GM19468 (cell line): ENCODE measurements around the gene CASP10.
"Not testable (repeated sequence)": the region's sequence is repeated elsewhere in the genome, so short reads cannot be mapped to it uniquely, and the experiment has no call there.

Source experiments
- ATAC-seq: cut with Tn5 transposase; IDR thresholded peaks from one replicate; pipeline ENCODE4 v1.9.1; 2021; ENCODE audit warnings: mild to moderate bottlenecking, moderate library complexity, moderate number of reproducible peaks; ENCODE audit not compliant: unreplicated experiment; ENCODE audit errors: extremely low read depth

The CASP10 gene

GRCh38 chr2:201182650-201183364 lies at the start of gene CASP10:
Gene CASP10, plus strand, starts transcription at chr2:201183141. Its CDS starts 2,637 bp downstream, at chr2:201185778.
- ATAC-seq: peak; percentile 44

DNA sequence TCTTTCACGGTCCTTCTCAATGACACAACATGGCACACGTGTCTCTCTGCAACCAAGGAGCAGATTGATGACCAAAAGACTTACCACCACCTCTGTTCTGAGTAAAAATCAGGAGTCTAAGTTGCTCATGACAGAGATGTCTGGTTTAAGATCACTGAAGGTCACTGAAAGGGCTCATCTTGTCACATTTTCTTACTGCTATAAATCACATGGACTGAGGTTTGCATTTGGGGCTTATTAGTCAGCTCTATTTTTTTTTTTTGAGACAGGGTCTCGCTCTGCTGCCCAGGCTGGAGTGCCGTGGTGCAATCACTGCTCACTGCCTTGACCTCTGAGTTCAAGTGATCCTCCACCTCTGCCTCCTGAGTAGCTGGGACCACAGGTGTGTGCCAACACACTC lies 47.6 kb upstream of the CASP10 start:
- no peak for ATAC-seq

DNA sequence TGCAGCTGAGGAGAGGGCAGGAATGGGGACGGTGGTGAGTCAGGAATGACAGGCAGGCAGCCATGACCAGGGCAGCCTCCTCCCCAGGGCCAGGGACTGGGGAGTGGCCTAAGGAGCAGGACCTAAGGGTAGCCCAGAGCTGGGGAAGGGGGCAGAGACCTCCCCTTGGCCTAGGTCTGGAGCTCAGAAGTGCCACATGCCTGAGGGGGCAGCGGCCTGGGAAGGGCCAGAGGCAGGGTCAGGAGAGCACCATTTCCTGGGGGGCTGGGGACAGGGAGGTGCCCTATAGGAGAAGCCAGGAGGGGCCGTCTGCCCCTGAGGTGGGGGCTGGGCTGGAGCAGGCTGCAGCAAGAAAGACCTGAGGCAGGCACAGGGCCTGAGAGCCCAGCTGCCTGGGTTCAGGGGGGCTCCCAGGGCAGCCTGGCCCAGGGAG lies 46.0 kb upstream of the CASP10 start:
- no peak for ATAC-seq

- no peak for ATAC-seq
Measured at GRCh38 chr2:201137505-201138400, 45.2 kb upstream of the CASP10 start.

- ATAC-seq: no peak
Measured at GRCh38 chr2:201138401-201138970, 44.5 kb upstream of the CASP10 start.

GRCh38 chr2:201138986-201139781 lies 43.8 kb upstream of the CASP10 start:
- ATAC-seq: not testable (repeated sequence)

GRCh38 chr2:201139836-201140604 lies 42.9 kb upstream of the CASP10 start:
- no peak for ATAC-seq

DNA sequence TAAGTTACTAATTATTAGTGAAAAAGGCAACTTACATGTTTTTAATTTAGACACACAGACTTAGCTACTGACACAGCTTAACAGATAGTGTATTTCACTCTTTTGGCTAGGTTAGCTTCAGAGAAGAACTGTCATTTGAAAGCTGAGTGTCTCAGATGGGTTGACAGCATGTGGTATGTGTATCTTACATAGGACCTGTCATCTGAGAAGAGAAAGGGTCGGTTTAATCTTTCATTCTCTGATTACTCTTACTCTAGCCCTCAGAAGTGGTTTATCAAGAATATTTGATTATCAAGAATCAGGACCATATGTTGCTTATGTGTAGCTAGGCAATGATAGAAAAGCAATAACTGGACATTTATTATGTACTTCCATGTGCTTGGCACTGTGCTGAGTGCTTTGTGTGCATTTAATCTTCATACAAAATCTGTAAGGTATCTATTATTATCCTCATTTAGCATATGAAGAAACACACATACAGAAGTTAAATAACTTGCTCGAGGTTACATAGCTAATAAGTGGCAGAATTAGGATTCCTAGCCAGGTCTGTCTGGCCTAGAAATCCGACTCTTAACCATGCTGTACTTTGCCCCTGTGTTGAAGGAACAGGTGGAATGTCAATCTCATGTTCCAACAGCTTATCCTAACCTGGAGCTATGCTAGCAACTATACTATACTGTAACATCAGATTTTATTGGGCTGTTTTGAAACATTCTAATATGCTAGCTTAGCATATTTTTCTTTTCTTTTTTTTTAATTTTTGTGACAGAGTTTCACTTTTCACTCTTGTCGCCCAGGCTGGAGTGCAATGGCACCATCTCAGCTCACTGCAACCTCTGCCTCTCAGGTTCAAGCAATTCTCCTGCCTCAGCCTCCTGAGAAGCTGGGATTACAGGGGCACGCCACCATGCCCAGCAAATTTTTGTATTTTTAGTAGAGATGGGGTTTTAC lies 38.6 kb upstream of the CASP10 start:
- ATAC-seq: no peak

- no peak for ATAC-seq
Measured at GRCh38 chr2:201148434-201148990, 34.4 kb upstream of the CASP10 start.

- ATAC-seq: no peak
Measured at GRCh38 chr2:201149064-201149820, 33.7 kb upstream of the CASP10 start.

- ATAC-seq: not testable (repeated sequence)
Measured at GRCh38 chr2:201149821-201150165, 33.1 kb upstream of the CASP10 start.

DNA sequence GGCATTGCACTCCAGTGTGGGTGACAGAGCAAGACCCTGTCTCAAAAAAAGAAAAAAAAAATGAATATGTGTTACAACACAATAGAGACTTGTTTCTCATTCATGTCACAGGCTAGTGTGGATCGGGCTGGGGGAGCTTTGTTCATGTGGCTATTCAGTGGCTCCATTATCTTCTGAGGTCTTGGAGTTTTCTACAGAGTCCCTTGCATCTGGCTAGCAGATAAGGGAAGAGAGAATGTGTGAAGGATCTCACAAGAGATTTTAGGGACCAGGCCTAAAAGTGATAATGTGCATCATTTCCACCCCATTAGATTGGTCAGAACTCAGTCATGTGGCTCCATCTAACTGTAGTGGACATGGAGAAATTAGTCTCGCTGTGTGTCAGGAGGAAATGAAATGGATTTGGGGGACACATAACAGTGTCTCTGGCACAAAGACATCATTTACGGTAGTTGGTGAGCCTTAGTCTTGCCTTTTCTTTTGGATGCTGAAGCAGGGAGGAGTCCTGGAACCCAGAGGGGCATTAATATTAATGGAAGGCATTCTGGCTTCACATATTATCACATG lies 32.4 kb upstream of the CASP10 start:
- no peak for ATAC-seq

GRCh38 chr2:201151127-201151981 lies 31.6 kb upstream of the CASP10 start:
- peak; percentile 22 for ATAC-seq

- ATAC-seq: no peak
Measured at GRCh38 chr2:201152517-201152916, 30.4 kb upstream of the CASP10 start.

GRCh38 chr2:201152999-201153815 lies 29.7 kb upstream of the CASP10 start:
- ATAC-seq: no peak
